Uterus (tissue), 4 donors: ENCODE results near the gene SULT1A2. TPM values are rescaled to one million over a fixed set of nuclear protein-coding genes. Genes with fewer than 3 reads are reported as not detected.
"Not testable (repeated sequence)": the region's sequence is repeated elsewhere in the genome, so short reads cannot be mapped to it uniquely, and the experiment has no call there.

ENCODE experiments used
- DNase-seq, 2 donors: peaks; one replicate each; pipeline ENCODE4 v3.0.0-alpha.2; 2019 to 2020
- H3K27ac ChIP-seq, 2 donors: fragments of 200-600 bp; sonication (generic); 1 replicate in 1 of 2; 2 replicates in 1 of 2; pipeline ENCODE4 v1.5.1; 2016 to 2018
- H3K27me3 ChIP-seq, 2 donors: fragments of 200-600 bp; sonication (generic); one replicate each; pipeline ENCODE4 v1.5.1; 2018 to 2019; ENCODE audit warnings: control low read depth in 1 of 2
- H3K36me3 ChIP-seq, 2 donors: fragments of 200-600 bp; sonication (generic); one replicate each; pipeline ENCODE4 v1.5.1; 2019; ENCODE audit warnings: control low read depth in 1 of 2
- H3K4me1 ChIP-seq, 2 donors: fragments of 200-600 bp; sonication (generic); one replicate each; pipeline ENCODE4 v1.5.1; 2018 to 2019; ENCODE audit warnings: control low read depth in 1 of 2
- H3K4me3 ChIP-seq, 2 donors: fragments of 200-600 bp; sonication (generic); 1 replicate in 1 of 2; 2 replicates in 1 of 2; pipeline ENCODE4 v1.5.1; 2018 to 2019; ENCODE audit warnings: mild to moderate bottlenecking in 1 of 2
- H3K9me3 ChIP-seq, 2 donors: fragments of 200-600 bp; sonication (generic); one replicate each; pipeline ENCODE4 v1.5.1; 2019; ENCODE audit warnings: control low read depth in 1 of 2
- POLR2A ChIP-seq, 2 donors: fragments of 450-650 bp; IDR thresholded peaks; one replicate each; pipeline ENCODE4 v1.6.1; 2016; ENCODE audit warnings: antibody characterized with exemption in 2 of 2, mild to moderate bottlenecking in 1 of 2, moderate library complexity in 1 of 2
- intact Hi-C: fragments of 100-400 bp; cut with DNase I; formaldehyde crosslinking; loops from one replicate; pipeline ENCODE4 v1.15.1; 2023; ENCODE audit warnings: low total_unique reads
- total RNA-seq, 4 donors: library from RNA; depleted of rRNA in 3 of 4; stranded (reverse); fragments of >200 nt in 3 of 4; gene quantifications; one replicate each; pipeline versions ENCODE4 v1.1.0 to v1.2.4, GENCODE V29; 2014 to 2023
- TF ChIP-seq, protein P1 (sequence below), 4 experiments: fragments of 200-600 bp in 2 of 4; fragments of 450-650 bp in 2 of 4; sonication (generic) in 2 of 4; IDR thresholded peaks; one replicate each; pipeline ENCODE4 v1.5.1; 2016 to 2019; ENCODE audit warnings: antibody characterized with exemption in 4 of 4, mild to moderate bottlenecking in 2 of 4, moderate library complexity in 1 of 4
- donor health status: DM: yes; HTN: yes; CAD: no.

The SULT1A2 gene
- total RNA-seq, 4 donors from 2014 or later: 0.41 to 0.46 TPM; not detected in 2

DNA sequence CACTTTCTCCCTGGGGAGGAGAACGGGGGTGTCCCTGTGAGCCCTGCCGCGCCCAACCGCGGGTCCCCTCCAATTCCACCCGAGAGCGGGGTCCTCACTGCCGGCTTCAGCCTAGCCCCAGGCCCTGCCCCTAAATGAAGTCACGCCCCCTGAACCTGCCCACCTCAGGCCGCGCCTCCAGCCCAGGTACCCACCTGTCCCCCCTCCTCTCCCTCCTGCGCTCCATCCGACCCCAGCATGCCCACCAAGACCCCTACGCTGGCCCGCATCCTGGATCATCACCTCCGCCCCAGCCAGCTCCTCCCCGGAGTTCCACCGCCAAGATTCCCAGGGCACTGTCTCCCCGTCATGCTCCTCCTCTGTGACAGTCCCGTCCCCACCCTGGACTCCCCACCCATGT is 4.1 kb upstream of the SULT1A2 start:
- H3K4me1 ChIP-seq, H3K4me3 ChIP-seq, intact Hi-C loops, H3K9me3 ChIP-seq, H3K36me3 ChIP-seq, H3K27ac ChIP-seq, DNase-seq, H3K27me3 ChIP-seq: not testable (repeated sequence)

- H3K27ac ChIP-seq, H3K9me3 ChIP-seq, H3K27me3 ChIP-seq, intact Hi-C loops, DNase-seq, H3K4me1 ChIP-seq, H3K36me3 ChIP-seq, H3K4me3 ChIP-seq: not testable (repeated sequence)
These were observed 2.8 kb upstream of the SULT1A2 start for GRCh38 chr16:28599377-28600285.

GRCh38 chr16:28597692-28598261 is 927 bp upstream of the SULT1A2 start:
- Histone ChIP-seq H3K27ac (no peak overlapping the region), H3K4me3 (no peak overlapping the region), H3K9me3 (no peaks in the 10 kb centered on the region), H3K27me3 (no peaks in the 10 kb centered on the region), H3K36me3 (no peaks in the 10 kb centered on the region), H3K4me1 (no peaks in the 10 kb centered on the region)
- TF ChIP-seq, protein P1, sequence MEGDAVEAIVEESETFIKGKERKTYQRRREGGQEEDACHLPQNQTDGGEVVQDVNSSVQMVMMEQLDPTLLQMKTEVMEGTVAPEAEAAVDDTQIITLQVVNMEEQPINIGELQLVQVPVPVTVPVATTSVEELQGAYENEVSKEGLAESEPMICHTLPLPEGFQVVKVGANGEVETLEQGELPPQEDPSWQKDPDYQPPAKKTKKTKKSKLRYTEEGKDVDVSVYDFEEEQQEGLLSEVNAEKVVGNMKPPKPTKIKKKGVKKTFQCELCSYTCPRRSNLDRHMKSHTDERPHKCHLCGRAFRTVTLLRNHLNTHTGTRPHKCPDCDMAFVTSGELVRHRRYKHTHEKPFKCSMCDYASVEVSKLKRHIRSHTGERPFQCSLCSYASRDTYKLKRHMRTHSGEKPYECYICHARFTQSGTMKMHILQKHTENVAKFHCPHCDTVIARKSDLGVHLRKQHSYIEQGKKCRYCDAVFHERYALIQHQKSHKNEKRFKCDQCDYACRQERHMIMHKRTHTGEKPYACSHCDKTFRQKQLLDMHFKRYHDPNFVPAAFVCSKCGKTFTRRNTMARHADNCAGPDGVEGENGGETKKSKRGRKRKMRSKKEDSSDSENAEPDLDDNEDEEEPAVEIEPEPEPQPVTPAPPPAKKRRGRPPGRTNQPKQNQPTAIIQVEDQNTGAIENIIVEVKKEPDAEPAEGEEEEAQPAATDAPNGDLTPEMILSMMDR (IDR thresholded peaks at IDR 0.05): no peak
- TF ChIP-seq POLR2A (IDR thresholded peaks at IDR 0.05): no peak
- intact Hi-C loops: no loop called here
- no peak for DNase-seq

- Histone ChIP-seq H3K9me3 (no peaks in the 10 kb centered on the region), H3K27ac (no peak overlapping the region), H3K27me3 (no peaks in the 10 kb centered on the region), H3K36me3 (no peaks in the 10 kb centered on the region), H3K4me1 (no peaks in the 10 kb centered on the region), H3K4me3 (no peak overlapping the region)
- no peak for DNase-seq
- intact Hi-C loops: no loop called here
- TF ChIP-seq, protein P1 (IDR thresholded peaks at IDR 0.05): no peak
- no peak for TF ChIP-seq POLR2A (IDR thresholded peaks at IDR 0.05)
These were observed 677 bp downstream of the SULT1A2 start for GRCh38 chr16:28596115-28596630.

DNA sequence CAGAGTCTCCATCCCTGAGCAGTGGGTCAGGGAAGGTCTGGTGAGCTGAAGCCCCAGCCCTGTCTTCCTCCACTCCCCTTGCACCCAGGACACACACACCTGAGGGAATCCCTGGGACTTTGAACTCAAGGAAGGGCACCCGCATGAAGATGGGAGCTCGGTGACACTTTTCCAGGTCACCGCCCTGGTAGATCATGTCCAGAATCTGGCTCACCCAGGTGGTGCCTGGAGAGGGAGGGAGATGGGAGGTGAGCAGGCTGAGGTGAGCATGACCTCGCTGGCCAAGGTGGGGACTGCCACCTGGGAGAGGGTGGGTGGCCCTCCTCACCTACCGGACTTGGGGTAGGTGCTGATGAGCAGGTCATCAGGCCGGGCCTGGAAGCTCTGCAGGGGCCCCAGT is 1.4 kb downstream of the SULT1A2 start:
- H3K4me3 ChIP-seq, intact Hi-C loops, H3K4me1 ChIP-seq, H3K9me3 ChIP-seq, H3K27me3 ChIP-seq, H3K36me3 ChIP-seq, DNase-seq, H3K27ac ChIP-seq: not testable (repeated sequence)

- no peak for DNase-seq
- Histone ChIP-seq H3K36me3 (no peaks in the 10 kb centered on the region), H3K27me3 (no peaks in the 10 kb centered on the region), H3K4me3 (no peak overlapping the region), H3K27ac (no peak overlapping the region), H3K9me3 (no peaks in the 10 kb centered on the region), H3K4me1 (no peaks in the 10 kb centered on the region)
- intact Hi-C loops: no loop called here
- TF ChIP-seq, protein P1 (IDR thresholded peaks at IDR 0.05): no peak
- TF ChIP-seq POLR2A (IDR thresholded peaks at IDR 0.05): no peak
These were observed 3.8 kb downstream of the SULT1A2 start for GRCh38 chr16:28592979-28593553.
